H1 (cell line): ENCODE measurements around the gene RNF126. TPM values are rescaled to one million over a fixed set of nuclear protein-coding genes. Genes with fewer than 3 reads are reported as not detected.

ENCODE experiments used
- CTCF ChIA-PET: fragments of 300-600 bp; sonication (Branson Sonifier 250); formaldehyde crosslinking; loops from one replicate; lab custom pipeline; 2021; ENCODE audit not compliant: partially characterized antibody; lab: Charles Lee
- POLR2A ChIA-PET: fragments of 300-600 bp; sonication (Branson Sonifier 250); formaldehyde crosslinking; loops from one replicate; lab custom pipeline; 2021; ENCODE audit warnings: inconsistent platforms; ENCODE audit not compliant: partially characterized antibody; lab: Charles Lee
- DNase-seq, 2 experiments: peaks; one replicate each; pipeline versions ENCODE4 v3.0.0 to v3.0.0-alpha.2; 2010 to 2022; ENCODE audit warnings: low spot score in 2 of 2, low read depth in 1 of 2, mixed read lengths in 1 of 2
- FAIRE-seq: peaks from 2 replicates; lab custom pipeline; 2011; peaks lifted over from hg19 to GRCh38; lab: Jason Lieb, UNC
- H2AFZ ChIP-seq: 2 replicates; pipeline ENCODE4 v1.8.1; 2012; ENCODE audit warnings: low read length, inconsistent platforms
- H2AK5ac ChIP-seq: 2 replicates; pipeline ENCODE4 v1.6.1; 2013; ENCODE audit warnings: low read depth, low read length
- H2BK120ac ChIP-seq: replicated peaks from 2 replicates; pipeline ENCODE3; 2013; ENCODE audit warnings: low read depth, low read length, inconsistent platforms
- H2BK12ac ChIP-seq: 2 replicates; pipeline ENCODE4 v1.6.1; 2013; ENCODE audit warnings: low read depth, low read length
- H2BK15ac ChIP-seq: 2 replicates; pipeline ENCODE4 v1.6.1; 2013; ENCODE audit warnings: low read length
- H2BK20ac ChIP-seq: 2 replicates; pipeline ENCODE4 v1.6.1; 2013; ENCODE audit warnings: low read length
- H2BK5ac ChIP-seq: 2 replicates; pipeline ENCODE4 v1.6.1; 2013; ENCODE audit warnings: low read depth, low read length
- H3K14ac ChIP-seq: 2 replicates; pipeline ENCODE4 v1.6.1; 2013; ENCODE audit warnings: inconsistent platforms; ENCODE audit not compliant: insufficient read length
- H3K18ac ChIP-seq: 2 replicates; pipeline ENCODE4 v1.6.1; 2013; ENCODE audit warnings: low read length; ENCODE audit errors: extremely low read depth
- H3K23ac ChIP-seq: 2 replicates; pipeline ENCODE4 v1.6.1; 2013; ENCODE audit warnings: inconsistent platforms; ENCODE audit not compliant: insufficient read length
- H3K23me2 ChIP-seq: 2 replicates; pipeline ENCODE4 v1.6.1; 2013; ENCODE audit warnings: low read depth, low read length
- H3K27ac ChIP-seq: 2 replicates; pipeline ENCODE4 v1.6.1; 2011; ENCODE audit warnings: low read depth, low read length, inconsistent platforms
- H3K27me3 ChIP-seq, 4 experiments: replicated peaks in 1 of 4; 1 replicate in 1 of 4; 2 replicates in 3 of 4; pipeline versions ENCODE4 v1.6.1 to v1.8.1; 2011 to 2013; ENCODE audit warnings: low read length in 3 of 4, mild to moderate bottlenecking in 3 of 4, inconsistent platforms in 2 of 4, mixed read lengths in 2 of 4, moderate library complexity in 1 of 4; ENCODE audit not compliant: control insufficient read depth in 3 of 4, insufficient read depth in 3 of 4; ENCODE audit errors: extremely low read depth in 1 of 4
- H3K36me3 ChIP-seq, 4 experiments: 2 replicates each; pipeline versions ENCODE4 v1.6.1 to v1.8.1; 2011 to 2013; ENCODE audit warnings: mild to moderate bottlenecking in 4 of 4, low read length in 3 of 4, moderate library complexity in 2 of 4, control low read depth in 1 of 4, inconsistent platforms in 1 of 4; ENCODE audit not compliant: insufficient read depth in 4 of 4, control insufficient read depth in 2 of 4
- H3K4ac ChIP-seq: replicated peaks from 2 replicates; pipeline ENCODE3; 2013; ENCODE audit warnings: low read length, low read depth, mixed read lengths, inconsistent platforms; ENCODE audit not compliant: insufficient read length
- H3K4me1 ChIP-seq, 4 experiments: replicated peaks in 1 of 4; 1 replicate in 1 of 4; 2 replicates in 3 of 4; pipeline versions ENCODE4 v1.6.1 to v1.8.1; 2011 to 2013; ENCODE audit warnings: low read length in 3 of 4, inconsistent platforms in 2 of 4, mixed read lengths in 1 of 4; ENCODE audit not compliant: insufficient read depth in 4 of 4, control insufficient read depth in 3 of 4
- H3K4me2 ChIP-seq, 2 experiments: 2 replicates each; pipeline versions ENCODE4 v1.6.1 to v1.8.1; 2011 to 2013; ENCODE audit warnings: low read depth in 2 of 2, low read length in 2 of 2, control low read depth in 1 of 2, inconsistent platforms in 1 of 2, mild to moderate bottlenecking in 1 of 2; ENCODE audit not compliant: insufficient read depth in 1 of 2
- H3K4me3 ChIP-seq, 4 experiments: fragments of 200-600, 300-600 bp in 1 of 4; sonication (generic), shearing (Covaris generic), sonication (Bioruptor Twin) in 1 of 4; 2 replicates each; pipeline versions ENCODE4 v1.5.1 to v1.8.1; 2011 to 2016; ENCODE audit warnings: low read length in 4 of 4, low read depth in 3 of 4, control low read depth in 2 of 4, inconsistent platforms in 2 of 4, mild to moderate bottlenecking in 2 of 4, mixed read lengths in 1 of 4, moderate library complexity in 1 of 4; ENCODE audit not compliant: insufficient read depth in 2 of 4; ENCODE audit errors: extremely low read depth in 1 of 4
- H3K56ac ChIP-seq: replicated peaks from 2 replicates; pipeline ENCODE3; 2013; ENCODE audit warnings: low read depth, mild to moderate bottlenecking, mixed read lengths, low read length, inconsistent platforms; ENCODE audit not compliant: insufficient read length
- H3K79me1 ChIP-seq: 2 replicates; pipeline ENCODE4 v1.6.1; 2013; ENCODE audit warnings: low read depth, low read length, control low read depth
- H3K79me2 ChIP-seq, 2 experiments: 2 replicates each; pipeline versions ENCODE4 v1.6.1 to v1.8.1; 2012 to 2013; ENCODE audit warnings: low read length in 2 of 2, mild to moderate bottlenecking in 2 of 2, inconsistent platforms in 1 of 2; ENCODE audit not compliant: insufficient read depth in 2 of 2, control insufficient read depth in 1 of 2
- H3K9ac ChIP-seq, 4 experiments: replicated peaks in 1 of 4; 1 replicate in 1 of 4; 2 replicates in 3 of 4; pipeline versions ENCODE4 v1.6.1 to v1.8.1; 2011 to 2013; ENCODE audit warnings: low read depth in 3 of 4, low read length in 3 of 4, control low read depth in 2 of 4, mild to moderate bottlenecking in 2 of 4, moderate library complexity in 2 of 4, inconsistent platforms in 1 of 4; ENCODE audit errors: extremely low read depth in 1 of 4
- H3K9me3 ChIP-seq, 2 experiments: 2 replicates each; pipeline versions ENCODE4 v1.6.1 to v1.8.1; 2012 to 2013; ENCODE audit warnings: mild to moderate bottlenecking in 2 of 2, moderate library complexity in 2 of 2, control low read depth in 1 of 2, inconsistent platforms in 1 of 2, low read depth in 1 of 2, low read length in 1 of 2, mixed read lengths in 1 of 2; ENCODE audit not compliant: insufficient read depth in 2 of 2
- H4K20me1 ChIP-seq, 2 experiments: replicated peaks in 1 of 2; 2 replicates each; pipeline versions ENCODE3 to v1.8.1; 2011 to 2013; ENCODE audit warnings: inconsistent platforms in 2 of 2, low read length in 2 of 2, mild to moderate bottlenecking in 1 of 2; ENCODE audit not compliant: insufficient read depth in 2 of 2, control insufficient read depth in 1 of 2
- H4K5ac ChIP-seq: 2 replicates; pipeline ENCODE4 v1.6.1; 2013; ENCODE audit warnings: low read length, low read depth, mixed read lengths, inconsistent platforms; ENCODE audit not compliant: insufficient read length
- H4K8ac ChIP-seq: 2 replicates; pipeline ENCODE4 v1.8.0; 2013; ENCODE audit warnings: mild to moderate bottlenecking, moderate library complexity, low read length, inconsistent platforms; ENCODE audit not compliant: insufficient read depth; ENCODE audit errors: extremely low read depth
- H4K91ac ChIP-seq: replicated peaks from 2 replicates; pipeline ENCODE3; 2013; ENCODE audit warnings: low read length, mixed read lengths, inconsistent platforms; ENCODE audit not compliant: insufficient read length
- CEBPB ChIP-seq: IDR thresholded peaks from 2 replicates; pipeline ENCODE4 v1.6.1; 2012; ENCODE audit warnings: low read depth, low read length
- CREB1 ChIP-seq: IDR thresholded peaks from 2 replicates; pipeline ENCODE4 v1.6.1; 2012; ENCODE audit warnings: inconsistent platforms
- EP300 ChIP-seq, 2 experiments: IDR thresholded peaks; 1 replicate in 1 of 2; 2 replicates in 1 of 2; pipeline ENCODE4 v1.6.1; 2011 to 2012; ENCODE audit warnings: low read depth in 2 of 2, low read length in 2 of 2, mild to moderate bottlenecking in 2 of 2, borderline replicate concordance in 1 of 2, inconsistent platforms in 1 of 2, moderate library complexity in 1 of 2
- EZH2 ChIP-seq: fragments of 200-600 bp; sonication (generic); IDR thresholded peaks from 2 replicates; pipeline ENCODE4 v1.7.1; 2012; ENCODE audit warnings: low read depth, mild to moderate bottlenecking, moderate library complexity, low read length, inconsistent platforms; ENCODE audit not compliant: severe bottlenecking
- GABPA ChIP-seq: IDR thresholded peaks from 2 replicates; pipeline ENCODE4 v1.6.1; 2011; ENCODE audit warnings: mild to moderate bottlenecking, low read length, moderate library complexity, borderline replicate concordance; ENCODE audit not compliant: insufficient read depth
- HDAC2 ChIP-seq, 2 experiments: fragments of 300-600 bp in 1 of 2; sonication (generic) in 1 of 2; IDR thresholded peaks; 2 replicates each; pipeline ENCODE4 v1.6.1; 2011 to 2012; ENCODE audit warnings: low read depth in 2 of 2, low read length in 2 of 2, mild to moderate bottlenecking in 2 of 2, moderate library complexity in 2 of 2, borderline replicate concordance in 1 of 2, inconsistent platforms in 1 of 2
- JUND ChIP-seq: IDR thresholded peaks from 2 replicates; pipeline ENCODE4 v1.6.1; 2011; ENCODE audit warnings: mild to moderate bottlenecking, improper control_type of control experiment, low read length
- MAFK ChIP-seq: IDR thresholded peaks from 2 replicates; pipeline ENCODE4 v1.6.1; 2012; ENCODE audit warnings: low read depth, mild to moderate bottlenecking, improper control_type of control experiment, low read length
- MAX ChIP-seq: IDR thresholded peaks from 2 replicates; pipeline ENCODE4 v1.6.1; 2012; ENCODE audit warnings: inconsistent platforms
- POU5F1 ChIP-seq: IDR thresholded peaks from 2 replicates; pipeline ENCODE4 v1.6.1; 2011; ENCODE audit warnings: low read depth, mild to moderate bottlenecking, low read length, moderate library complexity
- SP1 ChIP-seq: IDR thresholded peaks from 2 replicates; pipeline ENCODE4 v1.6.1; 2011; ENCODE audit warnings: low read depth, low read length
- TBP ChIP-seq: IDR thresholded peaks from 2 replicates; pipeline ENCODE4 v1.6.1; 2011; ENCODE audit warnings: low read depth, low read length, improper control_type of control experiment
- TEAD4 ChIP-seq: IDR thresholded peaks from 2 replicates; pipeline ENCODE4 v1.6.1; 2012; ENCODE audit warnings: low read depth, low read length, inconsistent platforms, mixed read lengths
- WGBS, 2 experiments: shearing (Covaris generic) in 1 of 2; methylation state at CpG; one replicate each; pipeline versions ENCODE4 v1.1.6 to v1.1.7; 2013 to 2015; ENCODE audit warnings: low lambda C conversion rate in 2 of 2, mixed read lengths in 2 of 2, inconsistent platforms in 1 of 2, low coverage in 1 of 2, missing lambda C conversion rate in 1 of 2; ENCODE audit not compliant: insufficient replicate concordance in 2 of 2, insufficient coverage in 1 of 2, insufficient read length in 1 of 2; ENCODE audit errors: extremely low coverage in 1 of 2, missing lambda C conversion rate in 1 of 2; 5-methylcytosine and 5-hydroxymethylcytosine counted together
- polyA plus RNA-seq, 7 experiments: library from polyadenylated mRNA; depleted of rRNA in 3 of 7; stranded (reverse) in 5 of 7; unstranded in 2 of 7; fragments of >200 nt in 5 of 7; fragments of 200-250 nt in 2 of 7; gene quantifications; 1 replicate in 5 of 7; 2 replicates in 1 of 7; 4 replicates in 1 of 7; pipeline versions ENCODE4 v1.2.1 to v1.2.3, GENCODE V29; 2011 to 2013; ENCODE audit warnings: missing spikeins in 2 of 7, mixed read lengths in 2 of 7
- total RNA-seq: library from RNA; stranded (reverse); fragmentation: NEBNext Ultra II Directional; extraction: Animal tissue kit (Norgen Biotek cat#: 25700); gene quantifications from 2 replicates; pipeline ENCODE4 v1.2.1, GENCODE V29; 2021

The RNF126 gene
- total and polyA plus RNA-seq, 2 of the 8 experiments (the other 6 are each of a cell fraction or from before 2014, with no cell fraction given) = 21.8 to 68.0 TPM

GRCh38 chr19:611481-611868 is 51.5 kb downstream of the RNF126 start:
- no peak for DNase-seq
- ChIA-PET POLR2A (interaction anchor here (1.1 to 1.6 kb wide), 2 partner anchors 19 to 20 kb away, joined by 3 to 4 read pairs; no protein-coding TSS in a partner anchor), CTCF (interaction anchor here (0.8 to 1.5 kb wide), 3 partner anchors 24 to 100 kb away, joined by 3 to 5 read pairs (median 4); no protein-coding TSS in a partner anchor)
- no peak overlapping the region for H3K14ac ChIP-seq
- H3K27me3 ChIP-seq = no peaks in the 10 kb centered on the region
- no peaks in the 10 kb centered on the region; a peak in 1 of 4 replicates for H3K9me3 ChIP-seq
- WGBS, 2 experiments = 91% methylated on average over 13 of the region's 13 CpGs; no CpG with 5 or more reads in 1 of the 2 experiments
- no peaks in the 10 kb centered on the region for H3K79me2 ChIP-seq
- H3K4ac ChIP-seq = no peak overlapping the region
- no peak overlapping the region for H3K4me2 ChIP-seq
- H4K5ac ChIP-seq = no peak overlapping the region
- no peak overlapping the region for H2BK5ac ChIP-seq
- H3K9ac ChIP-seq = no peak overlapping the region
- FAIRE-seq = no peak
- no peak overlapping the region for H2BK12ac ChIP-seq
- no peaks in the 10 kb centered on the region for H3K23me2 ChIP-seq
- H4K20me1 ChIP-seq = peaks cover 0 to 2% of the 10 kb centered on the region in 2 experiments
- no peak overlapping the region for H3K18ac ChIP-seq
- no peak overlapping the region for H3K4me3 ChIP-seq
- TF ChIP-seq MAFK (no peak), TBP (no peak), SP1 (no peak), MAX (no peak), GABPA (no peak), EZH2 (no peak), TEAD4 (no peak), JUND (no peak), EP300 (IDR thresholded peaks at IDR 0.05; ENCODE audit: borderline replicate concordance in 1 of 2, low read depth in 2 of 2, low read length in 2 of 2) (no peak), CEBPB (no peak), HDAC2 (IDR thresholded peaks at IDR 0.05; ENCODE audit: borderline replicate concordance in 1 of 2, low read depth in 2 of 2, low read length in 2 of 2) (no peak), CREB1 (no peak), POU5F1 (no peak)
- TF ChIP-seq, all 59 proteins: peak for 0
- Histone ChIP-seq H2BK15ac (no peak overlapping the region), H2AFZ (no peak overlapping the region), H3K36me3 (peaks cover 0 to 7% (median 3%) of the 10 kb centered on the region in 4 experiments; a peak in 2 of 8 replicates), H4K91ac (no peak overlapping the region), H3K23ac (no peak overlapping the region), H3K4me1 (no peaks in the 10 kb centered on the region), H2BK120ac (no peak overlapping the region), H3K79me1 (no peaks in the 10 kb centered on the region; the same call in 1 of the 2 replicates), H2BK20ac (no peak overlapping the region), H2AK5ac (no peak overlapping the region), H3K56ac (no peak overlapping the region), H4K8ac (no peak overlapping the region), H3K27ac (no peak overlapping the region)
